Immature natural killer cell (primary cell): ENCODE measurements around the gene HM13. TPM values are rescaled to one million over a fixed set of nuclear protein-coding genes. Genes with fewer than 3 reads are reported as not detected.
A peak's percentile ranks its signal among the peaks of the same experiment; 100 is the strongest.
"Not testable (repeated sequence)": the region's sequence is repeated elsewhere in the genome, so short reads cannot be mapped to it uniquely, and the experiment has no call there.

Experiments used
- DNase-seq, 3 donors: peaks; one replicate each; pipeline ENCODE4 v3.0.0; 2022; ENCODE audit warnings: mixed read lengths in 1 of 3
- H3K27ac Mint-ChIP-seq, 6 donors: one replicate each; pipeline ENCODE4 v1.8.0; 2020; ENCODE audit warnings: mixed read lengths in 6 of 6, mild to moderate bottlenecking in 5 of 6, inconsistent platforms in 4 of 6, moderate library complexity in 3 of 6
- H3K27me3 Mint-ChIP-seq, 3 donors: one replicate each; pipeline ENCODE4 v1.8.0; 2020 to 2021; ENCODE audit warnings: low read depth in 3 of 3, mild to moderate bottlenecking in 3 of 3, mixed read lengths in 3 of 3, moderate library complexity in 3 of 3, inconsistent platforms in 1 of 3
- H3K36me3 Mint-ChIP-seq, 3 donors: one replicate each; pipeline ENCODE4 v1.8.0; 2020; ENCODE audit warnings: mixed read lengths in 3 of 3, inconsistent platforms in 2 of 3, mild to moderate bottlenecking in 2 of 3
- H3K4me1 Mint-ChIP-seq, 2 donors: one replicate each; pipeline ENCODE4 v1.8.0; 2020; ENCODE audit warnings: inconsistent platforms in 2 of 2, mild to moderate bottlenecking in 2 of 2, mixed read lengths in 2 of 2, moderate library complexity in 1 of 2
- H3K4me3 Mint-ChIP-seq, 5 donors: one replicate each; pipeline ENCODE4 v1.8.0; 2020; ENCODE audit warnings: mild to moderate bottlenecking in 5 of 5, mixed read lengths in 5 of 5, inconsistent platforms in 3 of 5, moderate library complexity in 3 of 5
- H3K9me3 Mint-ChIP-seq, 6 donors: one replicate each; pipeline ENCODE4 v1.8.0; 2020; ENCODE audit warnings: mild to moderate bottlenecking in 6 of 6, mixed read lengths in 6 of 6, inconsistent platforms in 4 of 6, moderate library complexity in 3 of 6
- polyA plus RNA-seq, 3 donors: library from polyadenylated mRNA; unstranded; fragments of 300-500 nt; fragmentation: Illumina TruSeq; gene quantifications; one replicate each; pipeline ENCODE4 v1.2.3, GENCODE V29; 2021

Gene HM13
- polyA plus RNA-seq, 3 donors from 2014 or later, result 112 to 167 (median 152) TPM

- DNase-seq, result no peak
- Mint-ChIP-seq H3K4me3 (no peak overlapping the region), H3K27ac (no peak overlapping the region), H3K36me3 (no peaks in the 10 kb centered on the region), H3K4me1 (peaks cover 0 to 6% of the 10 kb centered on the region in 2 donors), H3K9me3 (no peaks in the 10 kb centered on the region), H3K27me3 (peaks cover 0 to 12% (median 2%) of the 10 kb centered on the region in 3 donors)
Measured at GRCh38 chr20:31595654-31596411, 81.6 kb downstream of the HM13 start.

DNA sequence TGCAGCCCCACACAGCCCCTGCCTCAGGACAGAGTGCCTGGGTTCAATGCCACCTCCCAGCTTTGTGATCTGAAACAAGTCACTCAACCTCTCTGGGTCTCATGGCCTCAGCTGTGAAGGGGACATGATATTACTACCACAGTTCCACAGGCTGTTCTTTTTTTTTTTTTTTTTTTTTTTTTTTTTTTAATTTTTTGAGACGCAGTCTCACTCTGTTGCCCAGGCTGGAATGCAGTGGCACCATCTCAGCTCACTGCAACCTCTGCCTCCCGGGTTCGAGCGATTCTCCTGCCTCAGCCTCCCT is 82.1 kb downstream of the HM13 start:
- H3K27me3 Mint-ChIP-seq, result peaks cover 0 to 12% (median 2%) of the 10 kb centered on the region in 3 donors
- not testable (repeated sequence) for H3K9me3 Mint-ChIP-seq, H3K27ac Mint-ChIP-seq, H3K4me3 Mint-ChIP-seq, H3K36me3 Mint-ChIP-seq, H3K4me1 Mint-ChIP-seq, DNase-seq

DNA sequence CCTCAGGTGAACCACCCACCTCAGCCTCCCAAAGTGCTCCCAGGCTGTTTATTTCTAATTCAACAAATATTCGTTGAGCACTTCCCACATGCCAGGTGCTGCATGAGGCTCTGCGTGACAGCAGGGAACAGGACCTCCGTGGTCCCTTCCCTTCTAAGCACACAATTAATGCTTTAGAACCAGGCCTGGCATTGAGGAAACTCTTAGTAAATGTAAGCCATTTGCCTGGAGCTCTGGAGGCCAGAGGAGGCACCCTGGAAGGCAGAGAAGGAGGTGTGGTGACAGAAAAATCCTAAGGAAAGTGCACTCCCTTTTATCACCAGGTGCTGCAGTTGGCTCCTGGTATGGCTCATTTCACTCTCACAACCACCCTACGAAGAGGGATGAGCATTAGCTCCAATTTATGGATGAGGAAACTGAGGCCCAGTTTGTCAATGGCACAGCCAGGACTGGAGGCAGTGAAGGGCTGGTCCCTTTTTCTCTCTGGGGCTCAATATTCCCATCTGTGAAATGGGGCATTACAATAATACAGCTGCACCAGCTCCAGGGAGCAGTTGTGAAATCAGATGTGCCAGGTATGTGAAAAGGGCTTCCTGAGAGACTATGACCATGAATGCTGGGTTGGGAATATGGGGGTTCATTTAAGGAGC is 82.7 kb downstream of the HM13 start:
- Mint-ChIP-seq H3K9me3 (no peaks in the 10 kb centered on the region), H3K27ac (no peak overlapping the region), H3K27me3 (peaks cover 0 to 10% (median 4%) of the 10 kb centered on the region in 3 donors), H3K4me1 (peaks cover 0 to 6% of the 10 kb centered on the region in 2 donors), H3K36me3 (no peaks in the 10 kb centered on the region), H3K4me3 (no peak overlapping the region)
- DNase-seq, result no peak

- H3K9me3 Mint-ChIP-seq, result no peaks in the 10 kb centered on the region
- H3K4me1 Mint-ChIP-seq, result peaks cover 0 to 7% of the 10 kb centered on the region in 2 donors
- no peaks in the 10 kb centered on the region for H3K36me3 Mint-ChIP-seq
- peaks cover 0 to 10% (median 5%) of the 10 kb centered on the region in 3 donors for H3K27me3 Mint-ChIP-seq
- no peak overlapping the region for H3K4me3 Mint-ChIP-seq
- no peak overlapping the region for H3K27ac Mint-ChIP-seq
- no peak for DNase-seq
Measured at GRCh38 chr20:31597481-31597855, 83.2 kb downstream of the HM13 start.

DNA sequence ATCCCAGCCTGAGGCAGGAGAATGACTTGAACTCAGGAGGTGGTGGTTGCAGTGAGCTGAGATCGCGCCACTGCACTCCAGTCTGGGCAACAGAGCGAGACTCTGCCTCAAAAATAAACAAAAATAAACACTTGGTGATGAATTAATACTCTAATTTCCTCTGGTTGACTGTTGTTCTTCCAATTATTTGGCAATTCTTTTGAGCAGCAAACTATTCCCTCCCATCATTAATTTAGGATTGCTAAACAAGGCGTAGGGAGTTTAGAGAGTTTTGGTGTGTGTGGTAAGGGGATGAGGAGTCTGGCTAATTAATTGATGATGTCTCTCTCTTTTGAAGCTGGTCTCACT is 88.2 kb downstream of the HM13 start:
- H3K36me3 Mint-ChIP-seq, result no peaks in the 10 kb centered on the region
- peak overlapping the region in 2 of 5 donors; percentile 25 to 59 for H3K4me3 Mint-ChIP-seq
- H3K9me3 Mint-ChIP-seq, result no peaks in the 10 kb centered on the region

GRCh38 chr20:31602779-31603441 is 88.7 kb downstream of the HM13 start:
- peak in 2 of 3 donors; percentile 24 to 55 for DNase-seq
- H3K4me1 Mint-ChIP-seq, result peaks cover 27 to 37% of the 10 kb centered on the region in 2 donors
- H3K27me3 Mint-ChIP-seq, result peaks cover 20 to 35% (median 26%) of the 10 kb centered on the region in 3 donors
- H3K27ac Mint-ChIP-seq, result peak overlapping the region in 2 of 6 donors; percentile 61 to 88
- no peaks in the 10 kb centered on the region for H3K9me3 Mint-ChIP-seq
- H3K4me3 Mint-ChIP-seq, result peak overlapping the region in 4 of 5 donors; percentile 28 to 59 (median 55)
- H3K36me3 Mint-ChIP-seq, result no peaks in the 10 kb centered on the region

More for the DNA sequence above, 88.2 kb downstream of the HM13 start:
- peak overlapping the region in 2 of 6 donors; percentile 61 to 88 for H3K27ac Mint-ChIP-seq
- no peak for DNase-seq
- peaks cover 20 to 33% (median 24%) of the 10 kb centered on the region in 3 donors for H3K27me3 Mint-ChIP-seq
- peaks cover 27 to 37% of the 10 kb centered on the region in 2 donors for H3K4me1 Mint-ChIP-seq

DNA sequence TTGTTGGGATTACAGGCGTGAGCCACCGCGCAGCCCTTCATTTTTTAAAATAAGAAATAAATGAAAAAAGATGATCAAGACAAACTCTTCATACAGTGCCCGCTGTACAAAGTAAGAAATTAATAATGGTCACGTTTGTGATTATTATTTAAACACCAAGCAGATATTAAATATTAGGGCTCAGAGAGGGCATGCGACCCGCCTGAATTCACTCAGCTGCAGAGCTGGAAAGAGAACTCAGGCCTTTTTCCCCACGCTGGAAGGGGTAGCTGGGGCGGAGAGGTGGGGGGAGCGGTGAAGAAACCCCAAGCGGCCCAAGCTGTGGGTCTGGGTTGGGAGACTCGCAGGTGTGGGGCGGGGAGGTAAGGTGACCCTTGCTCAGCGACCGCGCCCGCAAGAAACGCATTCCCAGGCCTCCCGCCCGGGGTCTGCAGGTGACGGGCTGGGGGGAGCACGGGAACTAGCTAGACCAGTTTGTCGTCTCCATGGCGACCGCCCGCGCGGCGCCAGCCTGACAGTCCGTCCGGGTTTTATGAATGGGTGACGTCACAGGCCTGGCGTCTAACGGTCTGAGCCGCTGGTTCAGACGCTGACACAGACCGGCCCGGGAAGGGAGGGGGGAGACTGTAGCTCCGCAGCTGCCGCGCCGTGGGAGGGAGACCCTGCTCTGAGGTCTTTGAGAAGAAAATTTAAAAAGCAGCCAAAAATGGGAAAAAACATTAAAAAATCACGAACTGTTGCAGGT is 89.8 kb downstream of the HM13 start:
- peaks cover 27 to 37% of the 10 kb centered on the region in 2 donors for H3K4me1 Mint-ChIP-seq
- H3K4me3 Mint-ChIP-seq, result peak overlapping the region; percentile 92 to 97 (median 94)
- peak overlapping the region in 5 of 6 donors; percentile 75 to 91 (median 86) for H3K27ac Mint-ChIP-seq
- peaks cover 20 to 38% (median 26%) of the 10 kb centered on the region in 3 donors for H3K27me3 Mint-ChIP-seq
- DNase-seq, result peak; percentile 84 to 85 (median 85)
- H3K36me3 Mint-ChIP-seq, result no peaks in the 10 kb centered on the region
- H3K9me3 Mint-ChIP-seq, result no peaks in the 10 kb centered on the region

DNA sequence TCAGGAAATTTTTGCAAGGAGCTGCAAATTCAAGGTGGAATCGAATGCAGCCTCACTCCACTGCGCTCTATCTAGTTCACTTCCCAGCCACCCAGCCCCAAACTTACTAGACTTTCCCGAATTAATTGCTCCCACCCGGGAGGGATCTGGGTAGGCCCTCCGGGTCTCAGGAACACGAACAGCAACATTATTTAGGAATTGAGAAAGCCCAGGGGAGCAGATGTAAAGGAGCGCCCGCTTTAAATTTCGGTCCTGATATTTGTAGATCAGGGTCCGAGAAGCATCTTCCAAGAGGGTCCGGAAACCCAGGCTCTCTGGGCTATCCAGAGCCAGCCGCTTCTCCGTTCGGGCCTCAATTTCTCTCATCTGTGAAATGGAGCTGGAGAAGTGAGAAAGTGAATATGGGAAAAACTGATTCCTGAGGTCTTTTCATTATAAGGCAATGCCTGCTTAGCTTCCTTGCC is 90.4 kb downstream of the HM13 start:
- peaks cover 27 to 37% of the 10 kb centered on the region in 2 donors for H3K4me1 Mint-ChIP-seq
- H3K9me3 Mint-ChIP-seq, result no peaks in the 10 kb centered on the region

DNA sequence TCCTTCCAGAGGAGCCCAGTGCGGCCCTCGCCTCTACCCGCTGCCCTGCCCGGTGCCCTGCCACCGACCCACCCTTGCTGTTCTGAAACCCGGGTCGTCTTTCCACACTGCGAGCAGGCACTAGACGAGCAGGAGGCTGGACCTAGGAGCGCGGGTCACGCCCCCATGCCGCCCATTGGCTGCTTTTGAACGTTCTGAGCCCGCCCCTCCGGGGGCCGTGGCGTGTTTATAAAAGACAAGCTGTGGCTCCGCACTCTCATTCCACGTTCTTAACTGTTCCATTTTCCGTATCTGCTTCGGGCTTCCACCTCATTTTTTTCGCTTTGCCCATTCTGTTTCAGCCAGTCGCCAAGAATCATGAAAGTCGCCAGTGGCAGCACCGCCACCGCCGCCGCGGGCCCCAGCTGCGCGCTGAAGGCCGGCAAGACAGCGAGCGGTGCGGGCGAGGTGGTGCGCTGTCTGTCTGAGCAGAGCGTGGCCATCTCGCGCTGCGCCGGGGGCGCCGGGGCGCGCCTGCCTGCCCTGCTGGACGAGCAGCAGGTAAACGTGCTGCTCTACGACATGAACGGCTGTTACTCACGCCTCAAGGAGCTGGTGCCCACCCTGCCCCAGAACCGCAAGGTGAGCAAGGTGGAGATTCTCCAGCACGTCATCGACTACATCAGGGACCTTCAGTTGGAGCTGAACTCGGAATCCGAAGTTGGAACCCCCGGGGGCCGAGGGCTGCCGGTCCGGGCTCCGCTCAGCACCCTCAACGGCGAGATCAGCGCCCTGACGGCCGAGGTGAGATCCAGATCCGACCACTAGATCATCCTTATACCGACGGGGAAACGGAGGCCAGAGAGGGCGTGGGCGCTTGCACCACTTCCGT is 91.0 kb downstream of the HM13 start, which contains the start of gene ID1:
TSS of gene ID1 (plus strand) at position 259 of the 871 bp plus-strand sequence. CDS start at position 358, 99 bp downstream.
- peaks cover 27 to 37% of the 10 kb centered on the region in 2 donors for H3K4me1 Mint-ChIP-seq
- peak within 1 kb of the TSS in 5 of 6 donors; percentile 77 to 91 (median 87) for H3K27ac Mint-ChIP-seq
- peak; percentile 86 to 87 (median 87) for DNase-seq
- peaks cover 20 to 35% (median 28%) of the 10 kb centered on the region in 3 donors for H3K27me3 Mint-ChIP-seq
- H3K9me3 Mint-ChIP-seq, result no peaks in the 10 kb centered on the region
- H3K4me3 Mint-ChIP-seq, result peak within 1 kb of the TSS; percentile 92 to 97 (median 94)
- H3K36me3 Mint-ChIP-seq, result no peaks in the 10 kb centered on the region

More for the DNA sequence above, 90.4 kb downstream of the HM13 start:
- peaks cover 20 to 38% (median 26%) of the 10 kb centered on the region in 3 donors for H3K27me3 Mint-ChIP-seq
- H3K27ac Mint-ChIP-seq, result peak overlapping the region in 5 of 6 donors; percentile 77 to 91 (median 87)
- DNase-seq, result no peak
- no peaks in the 10 kb centered on the region for H3K36me3 Mint-ChIP-seq
- peak overlapping the region; percentile 92 to 97 (median 94) for H3K4me3 Mint-ChIP-seq

DNA sequence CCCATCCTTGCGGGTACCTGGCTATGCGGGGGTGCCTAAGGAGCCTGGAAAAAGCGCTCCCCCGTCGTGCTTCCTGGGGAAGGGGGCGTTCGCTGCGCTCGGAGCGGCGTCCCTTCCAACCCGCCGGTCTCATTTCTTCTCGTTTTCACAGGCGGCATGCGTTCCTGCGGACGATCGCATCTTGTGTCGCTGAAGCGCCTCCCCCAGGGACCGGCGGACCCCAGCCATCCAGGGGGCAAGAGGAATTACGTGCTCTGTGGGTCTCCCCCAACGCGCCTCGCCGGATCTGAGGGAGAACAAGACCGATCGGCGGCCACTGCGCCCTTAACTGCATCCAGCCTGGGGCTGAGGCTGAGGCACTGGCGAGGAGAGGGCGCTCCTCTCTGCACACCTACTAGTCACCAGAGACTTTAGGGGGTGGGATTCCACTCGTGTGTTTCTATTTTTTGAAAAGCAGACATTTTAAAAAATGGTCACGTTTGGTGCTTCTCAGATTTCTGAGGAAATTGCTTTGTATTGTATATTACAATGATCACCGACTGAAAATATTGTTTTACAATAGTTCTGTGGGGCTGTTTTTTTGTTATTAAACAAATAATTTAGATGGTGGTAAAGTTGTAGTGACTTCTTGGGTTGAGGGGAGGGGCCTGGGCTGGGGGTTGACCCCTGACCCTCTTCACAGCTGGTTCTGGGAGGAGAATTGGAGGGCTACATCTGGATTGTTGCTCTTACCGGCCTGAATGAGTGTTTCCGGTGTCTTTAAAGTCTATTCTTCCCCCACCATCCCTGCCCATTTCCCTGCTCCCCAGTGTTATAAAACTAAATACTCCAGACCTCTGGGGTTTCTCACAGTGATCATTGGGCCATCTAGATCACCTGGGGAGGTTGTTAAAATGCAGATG is 91.9 kb downstream of the HM13 start:
- peak in 1 of 3 donors; percentile 10 for DNase-seq
- Mint-ChIP-seq H3K4me3 (peak overlapping the region; percentile 92 to 97 (median 94)), H3K27ac (peak overlapping the region in 3 of 6 donors; percentile 20 to 88 (median 40)), H3K9me3 (no peaks in the 10 kb centered on the region), H3K4me1 (peaks cover 27 to 37% of the 10 kb centered on the region in 2 donors), H3K27me3 (peaks cover 22 to 31% (median 28%) of the 10 kb centered on the region in 3 donors), H3K36me3 (no peaks in the 10 kb centered on the region)

- H3K4me3 Mint-ChIP-seq, result peak overlapping the region in 2 of 5 donors; percentile 93 to 94
- H3K27ac Mint-ChIP-seq, result no peak overlapping the region
- peaks cover 22 to 34% (median 25%) of the 10 kb centered on the region in 3 donors for H3K27me3 Mint-ChIP-seq
- no peaks in the 10 kb centered on the region for H3K9me3 Mint-ChIP-seq
- no peaks in the 10 kb centered on the region for H3K36me3 Mint-ChIP-seq
- no peak for DNase-seq
- H3K4me1 Mint-ChIP-seq, result peaks cover 27 to 37% of the 10 kb centered on the region in 2 donors
Measured at GRCh38 chr20:31606804-31607639, 92.8 kb downstream of the HM13 start.
